Transverse colon (tissue), 4 donors: ENCODE results near the gene CRIP1. TPM values are rescaled to one million over a fixed set of nuclear protein-coding genes. Genes with fewer than 3 reads are reported as not detected.

ENCODE experiments used
- DNase-seq: peaks from one replicate; pipeline ENCODE4 v3.0.0-alpha.2; 2019
- H3K27ac ChIP-seq, 4 donors: fragments of 200-600 bp; sonication (generic); 2 replicates each; pipeline ENCODE4 v1.5.1; 2016 to 2018; ENCODE audit warnings: inconsistent platforms in 4 of 4
- H3K27me3 ChIP-seq: fragments of 200-600 bp; sonication (generic); 2 replicates; pipeline ENCODE4 v1.5.1; 2017; ENCODE audit warnings: inconsistent platforms
- H3K36me3 ChIP-seq, 4 donors: fragments of 200-600 bp; sonication (generic); 2 replicates each; pipeline ENCODE4 v1.5.1; 2017 to 2019; ENCODE audit warnings: inconsistent platforms in 4 of 4
- H3K4me1 ChIP-seq, 4 donors: fragments of 200-600 bp; sonication (generic); 2 replicates each; pipeline ENCODE4 v1.5.1; 2017 to 2020; ENCODE audit warnings: inconsistent platforms in 4 of 4
- H3K4me3 ChIP-seq, 4 donors: fragments of 200-600 bp; sonication (generic); 1 replicate in 1 of 4; 2 replicates in 3 of 4; pipeline versions ENCODE4 v1.5.1 to v1.6.1; 2017 to 2019; ENCODE audit warnings: inconsistent platforms in 4 of 4
- H3K9me3 ChIP-seq, 2 donors: fragments of 200-600 bp; sonication (generic); 2 replicates each; pipeline ENCODE4 v1.5.1; 2017 to 2019; ENCODE audit warnings: inconsistent platforms in 2 of 2
- CTCF ChIP-seq, 5 experiments: fragments of 200-600 bp in 3 of 5; fragments of 450-650 bp in 2 of 5; sonication (generic) in 3 of 5; IDR thresholded peaks; 1 replicate in 2 of 5; 2 replicates in 3 of 5; pipeline ENCODE4 v1.5.1; 2016 to 2017; ENCODE audit warnings: antibody characterized with exemption in 5 of 5, inconsistent platforms in 3 of 5, mild to moderate bottlenecking in 2 of 5, moderate library complexity in 1 of 5
- EP300 ChIP-seq: sonication (generic); formaldehyde crosslinking; IDR thresholded peaks from one replicate; pipeline ENCODE4 v1.6.1; 2017; ENCODE audit warnings: antibody characterized with exemption, low read depth
- POLR2A ChIP-seq: fragments of 450-650 bp; IDR thresholded peaks from one replicate; pipeline ENCODE4 v1.6.1; 2016; ENCODE audit warnings: antibody characterized with exemption, mild to moderate bottlenecking, moderate library complexity
- POLR2AphosphoS5 ChIP-seq, 3 donors: sonication (generic); formaldehyde crosslinking; IDR thresholded peaks; one replicate each; pipeline ENCODE4 v1.6.1; 2016; ENCODE audit warnings: antibody characterized with exemption in 3 of 3
- WGBS, 2 donors: methylation state at CpG; one replicate each; pipeline ENCODE4 v1.1.5; 2018; ENCODE audit warnings: low coverage in 1 of 2; 5-methylcytosine and 5-hydroxymethylcytosine counted together
- in situ Hi-C, 4 donors: fragments of 200-750 bp; cut with MboI; loops; one replicate each; pipeline versions ENCODE4 v1.15.0 to v1.15.1; 2017; ENCODE audit warnings: low sequenced_read_pairs in 3 of 4, low pct_ligation_motif_present in 1 of 4, low pct_unique_long_range_greater_than_20kb in 1 of 4
- intact Hi-C: fragments of 100-400 bp; cut with DNase I; formaldehyde crosslinking; loops from one replicate; pipeline ENCODE4 v1.15.1; 2023; ENCODE audit warnings: low total_unique reads
- total RNA-seq, 4 donors: library from RNA; depleted of rRNA; stranded (reverse); fragments of >200 nt; gene quantifications; one replicate each; pipeline ENCODE4 v1.1.0, GENCODE V29; 2016

Gene CRIP1
- total RNA-seq, 4 donors from 2014 or later, result 16.9 to 246 (median 63.0) TPM; not detected in 1

- intact Hi-C loops (loop anchor here (5.0 kb wide), 1 partner anchor 45 kb away; the partner anchor contains the start of gene TMEM121), in situ Hi-C loops (no loop called here)
- TF ChIP-seq POLR2AphosphoS5 (IDR thresholded peaks at IDR 0.05) (no peak), POLR2A (no peak), CTCF (IDR thresholded peaks at IDR 0.05) (no peak), EP300 (no peak)
- Histone ChIP-seq H3K27me3 (peaks cover 46% of the 10 kb centered on the region), H3K4me1 (peaks cover 36 to 80% (median 62%) of the 10 kb centered on the region in 4 donors), H3K4me3 (no peak overlapping the region), H3K27ac (peak overlapping the region; percentile 91 to 99 (median 98)), H3K9me3 (no peaks in the 10 kb centered on the region), H3K36me3 (no peaks in the 10 kb centered on the region)
- 69% methylated on average over 18 of the region's 18 CpGs; no CpG with 5 or more reads in 1 of the 2 donors for WGBS, 2 donors
- DNase-seq, result no peak
Measured at GRCh38 chr14:105482486-105483110, 4.1 kb upstream of the CRIP1 start.

- H3K4me1 ChIP-seq, result peaks cover 35 to 82% (median 68%) of the 10 kb centered on the region in 4 donors
- TF ChIP-seq POLR2AphosphoS5 (IDR thresholded peaks at IDR 0.05) (no peak), POLR2A (no peak), CTCF (IDR thresholded peaks at IDR 0.05) (no peak), EP300 (no peak)
- H3K9me3 ChIP-seq, result no peaks in the 10 kb centered on the region
- H3K36me3 ChIP-seq, result no peaks in the 10 kb centered on the region
- H3K27me3 ChIP-seq, result peaks cover 38% of the 10 kb centered on the region
- H3K27ac ChIP-seq, result peak overlapping the region; percentile 91 to 99 (median 98)
- DNase-seq, result peak; percentile 61
- 32% methylated on average over 12 of the region's 18 CpGs; no CpG with 5 or more reads in 1 of the 2 donors for WGBS, 2 donors
- no peak overlapping the region for H3K4me3 ChIP-seq
- in situ Hi-C loops, result no loop called here
- intact Hi-C loops, result loop anchor here (5.0 kb wide), 1 partner anchor 44 kb away; the partner anchor contains the start of gene TMEM121
Measured at GRCh38 chr14:105483300-105484068, 3.2 kb upstream of the CRIP1 start.

- H3K27ac ChIP-seq, result peak overlapping the region; percentile 91 to 99 (median 98)
- WGBS, 2 donors, result 64 to 77% methylated on average over 5 to 20 of the region's 20 CpGs
- intact Hi-C loops, result loop anchor here (5.0 kb wide), 1 partner anchor 43 kb away; the partner anchor contains the start of gene TMEM121
- peaks cover 30% of the 10 kb centered on the region for H3K27me3 ChIP-seq
- no peak for DNase-seq
- in situ Hi-C loops, result no loop called here
- H3K4me3 ChIP-seq, result no peak overlapping the region
- peaks cover 42 to 89% (median 73%) of the 10 kb centered on the region in 4 donors for H3K4me1 ChIP-seq
- H3K36me3 ChIP-seq, result no peaks in the 10 kb centered on the region
- no peaks in the 10 kb centered on the region for H3K9me3 ChIP-seq
- TF ChIP-seq POLR2AphosphoS5 (IDR thresholded peaks at IDR 0.05) (peak in 1 of 3 donors; percentile 48), POLR2A (peak; percentile 11), EP300 (no peak), CTCF (IDR thresholded peaks at IDR 0.05) (no peak)
Measured at GRCh38 chr14:105484069-105484996, 2.4 kb upstream of the CRIP1 start.
